Measurements from ENCODE around the gene MLLT3. TPM values are rescaled to one million over a fixed set of nuclear protein-coding genes. Genes with fewer than 3 reads are reported as not detected.

Gene MLLT3
- total and polyA plus RNA-seq, 2 of the 13 experiments (the other 11 are each of a cell fraction or from before 2014, with no cell fraction given) = 12.3 to 12.6 TPM

DNA sequence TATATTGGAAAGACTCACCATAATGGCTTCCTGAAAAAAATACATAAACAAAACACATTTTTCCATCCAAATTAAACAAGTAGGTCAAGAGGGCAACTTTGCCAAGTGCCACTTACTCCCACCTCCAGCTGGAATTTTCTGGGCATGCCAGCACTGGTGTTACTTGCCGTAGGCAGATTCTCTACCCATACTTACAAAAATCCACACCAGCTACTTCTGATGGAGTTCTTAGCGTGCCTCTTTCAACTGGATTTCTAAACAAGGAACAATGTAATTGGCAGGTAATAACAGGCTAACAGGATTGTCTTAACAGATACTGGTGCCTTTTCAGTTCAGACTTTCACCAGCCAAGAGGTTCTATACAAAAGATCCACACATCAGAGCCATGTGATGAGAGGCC, 301.4 kb downstream of the MLLT3 start:
- no peaks in the 10 kb centered on the region for H3K36me3 ChIP-seq (replicated peaks in 1 of 2; ENCODE audit: control insufficient read depth in 1 of 2, insufficient read depth in 2 of 2, low read length in 2 of 2)
- ChIA-PET CTCF (ENCODE audit: low intra/inter-chr PET ratio, low total read pairs) (no interaction called here), POLR2A (no interaction called here)
- H3K27ac ChIP-seq (ENCODE audit: extremely low read length, insufficient read depth, low read length) = no peak overlapping the region
- no peak overlapping the region for H3K4me3 ChIP-seq (replicated peaks in 1 of 3; ENCODE audit: insufficient read depth in 1 of 3, low read depth in 2 of 3, low read length in 3 of 3)
- no peak overlapping the region for H3K4me2 ChIP-seq (ENCODE audit: low read depth, low read length)
- H4K20me1 ChIP-seq (ENCODE audit: insufficient read depth, low read length) = no peaks in the 10 kb centered on the region
- in situ Hi-C loops (cut with HindIII; ENCODE audit: extremely low pct_ligation_motif_present, low pct_unique_long_range_greater_than_20kb) (no loop called here), intact Hi-C loops (cut with micrococcal nuclease; ENCODE audit: unreplicated experiment) (no loop called here)
- peaks cover 0 to 8% of the 10 kb centered on the region in 2 experiments; a peak in 1 of 5 replicates for H3K27me3 ChIP-seq (ENCODE audit: control insufficient read depth in 1 of 2, insufficient read depth in 2 of 2, low read length in 2 of 2)
- ATAC-seq = no peak
- no peak overlapping the region for H3K9ac ChIP-seq (ENCODE audit: insufficient read depth, low read depth, low read length)
- no peak for FAIRE-seq
- H3K4me1 ChIP-seq (ENCODE audit: insufficient read depth, low read length) = no peaks in the 10 kb centered on the region
- H2AFZ ChIP-seq (ENCODE audit: low read length) = no peak overlapping the region
- TF ChIP-seq ZNF589 (CRISPR knock-in tag; conservative IDR thresholded peaks at IDR 0.05) (no peak), ZBTB1 (CRISPR knock-in tag; IDR thresholded peaks at IDR 0.05; ENCODE audit: borderline replicate concordance) (no peak), JUN (CRISPR knock-in tag; IDR thresholded peaks at IDR 0.05) (no peak), KAT2B (IDR thresholded peaks at IDR 0.05; ENCODE audit: borderline replicate concordance, low read depth, low read length) (no peak), CHCHD3 (CRISPR knock-in tag; IDR thresholded peaks at IDR 0.05) (no peak), ZNF329 (CRISPR knock-in tag; IDR thresholded peaks at IDR 0.05; ENCODE audit: low read depth) (no peak), ZNF724P (CRISPR knock-in tag; IDR thresholded peaks at IDR 0.05; ENCODE audit: borderline replicate concordance) (no peak), DRAP1 (CRISPR knock-in tag; IDR thresholded peaks at IDR 0.05) (no peak), FOSL1 (CRISPR knock-in tag; IDR thresholded peaks at IDR 0.05; ENCODE audit: borderline replicate concordance) (no peak), USF2 (IDR thresholded peaks at IDR 0.05; ENCODE audit: low read depth, low read length) (no peak), USF2 (CRISPR knock-in tag; IDR thresholded peaks at IDR 0.05; ENCODE audit: borderline replicate concordance) (no peak), ZNF354B (CRISPR knock-in tag; IDR thresholded peaks at IDR 0.05) (no peak), ZNF10 (CRISPR knock-in tag; IDR thresholded peaks at IDR 0.05; ENCODE audit: borderline replicate concordance, low read depth) (no peak)
- TF ChIP-seq, protein P1, sequence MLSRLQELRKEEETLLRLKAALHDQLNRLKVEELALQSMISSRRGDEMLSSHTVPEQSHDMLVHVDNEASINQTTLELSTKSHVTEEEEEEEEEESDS (CRISPR knock-in tag; IDR thresholded peaks at IDR 0.05; ENCODE audit: borderline replicate concordance) = no peak
- no peaks in the 10 kb centered on the region for H3K79me2 ChIP-seq (ENCODE audit: insufficient read depth, low read length)
- BruUV-seq (replicated peaks) = no TSS peak
- DNase-seq (ENCODE audit: low spot score) = no peak
- no peaks in the 10 kb centered on the region for H3K9me3 ChIP-seq (ENCODE audit: low read length)
- WGBS (ENCODE audit: low lambda C conversion rate) = 55% methylated on average over 2 of the region's 2 CpGs

All from HepG2 (cell line).